Measurements from ENCODE around the gene GPR176. TPM values are rescaled to one million over a fixed set of nuclear protein-coding genes. Genes with fewer than 3 reads are reported as not detected.

Gene GPR176
- total RNA-seq, 1 donor from 2014 or later: 2.7 TPM

GRCh38 chr15:39774688-39775267 is 145.3 kb downstream of the GPR176 start:
- intact Hi-C loops (cut with DNase I): no loop called here
- DNase-seq (ENCODE audit: low spot score): no peak

GRCh38 chr15:39770748-39771689 is 149.0 kb downstream of the GPR176 start:
- no peak for DNase-seq (ENCODE audit: low spot score)
- intact Hi-C loops (cut with DNase I): no loop called here

GRCh38 chr15:39767921-39768320 is 152.1 kb downstream of the GPR176 start:
- no peak for DNase-seq (ENCODE audit: low spot score)
- intact Hi-C loops (cut with DNase I): no loop called here

GRCh38 chr15:39761006-39761405 is 159.1 kb downstream of the GPR176 start:
- no peak for DNase-seq (ENCODE audit: low spot score)
- intact Hi-C loops (cut with DNase I): no loop called here

GRCh38 chr15:39756806-39757522 is 163.1 kb downstream of the GPR176 start:
- intact Hi-C loops (cut with DNase I): loop anchor here (5.0 to 10.0 kb wide), 4 partner anchors 175 to 1050 kb away; partner anchors contain the start of gene THBS1
- no peak for DNase-seq (ENCODE audit: low spot score)

- intact Hi-C loops (cut with DNase I): loop anchor here (10.0 kb wide), 1 partner anchor 578 kb away; no protein-coding TSS in a partner anchor
Measured at GRCh38 chr15:39752991-39753390, 167.1 kb downstream of the GPR176 start.

GRCh38 chr15:39752246-39752645 is 167.8 kb downstream of the GPR176 start:
- intact Hi-C loops (cut with DNase I): loop anchor here (10.0 kb wide), 1 partner anchor 577 kb away; no protein-coding TSS in a partner anchor
- DNase-seq (ENCODE audit: low spot score): no peak

More at GRCh38 chr15:39752991-39753390, 167.1 kb downstream of the GPR176 start:
- DNase-seq (ENCODE audit: low spot score): no peak

Other genes with a start within 250 kb of the GPR176 start
- gene FSIP1, start 137.4 kb downstream of the GPR176 start, total RNA-seq: 2.0 TPM
- 20.9 TPM for gene EIF2AK4, start 13.8 kb upstream of the GPR176 start, total RNA-seq
- 168 TPM for gene SRP14, start 118.9 kb upstream of the GPR176 start, total RNA-seq
- 1.1 TPM for gene BMF, start 188.6 kb upstream of the GPR176 start, total RNA-seq
- gene BUB1B, start 240.8 kb upstream of the GPR176 start, total RNA-seq: 0.43 TPM